GM12878 (cell line): ENCODE measurements around the gene CREBBP. TPM values are rescaled to one million over a fixed set of nuclear protein-coding genes. Genes with fewer than 3 reads are reported as not detected.

Source experiments
- ATAC-seq: fragments of 200-7000 bp; cut with Tn5 transposase; 3 replicates; pipeline ENCODE4 v1.9.1; 2020; ENCODE audit warnings: mild to moderate bottlenecking, moderate library complexity
- BruUV-seq: library from RNA; stranded (reverse); fragments of 400-500 nt; replicated peaks from 2 replicates; lab custom pipeline; 2021; lab: Mats Ljungman, UMichigan
- CTCF ChIA-PET: fragments of 300-600 bp; sonication (Branson Sonifier 250); formaldehyde crosslinking; extraction: SDS; loops from one replicate; lab custom pipeline; 2021; ENCODE audit warnings: inconsistent platforms; lab: Yijun Ruan, JAX
- POLR2A ChIA-PET: fragments of 350-600 bp; formaldehyde crosslinking; extraction: SDS; loops from one replicate; lab custom pipeline; 2021; ENCODE audit warnings: inconsistent platforms; lab: Charles Lee
- RAD21 ChIA-PET: fragments of 300-600 bp; sonication (Branson Sonifier 250); formaldehyde crosslinking; loops from one replicate; lab custom pipeline; 2023; ENCODE audit warnings: antibody characterized with exemption; ENCODE audit not compliant: unreplicated experiment; lab: Charles Lee
- SMC1A ChIA-PET: fragments of 300-600 bp; sonication (Branson Sonifier 250); formaldehyde crosslinking; loops from one replicate; lab custom pipeline; 2023; ENCODE audit not compliant: unreplicated experiment, uncharacterized antibody; lab: Charles Lee
- DNase-seq: peaks from one replicate; pipeline ENCODE4 v3.0.0-alpha.2; 2011; ENCODE audit warnings: low read depth, low spot score
- FAIRE-seq: peaks from 3 replicates; lab custom pipeline; 2011; peaks lifted over from hg19 to GRCh38; lab: Jason Lieb, UNC
- H2AFZ ChIP-seq: 2 replicates; pipeline ENCODE4 v1.6.0; 2011; ENCODE audit warnings: low read depth, low read length, control low read depth; ENCODE audit not compliant: control insufficient read depth
- H3K27ac ChIP-seq: 2 replicates; pipeline ENCODE4 v1.5.1; 2011; ENCODE audit warnings: control low read depth; ENCODE audit not compliant: control insufficient read depth, insufficient read depth
- H3K27me3 ChIP-seq, 2 experiments: replicated peaks in 1 of 2; 2 replicates each; pipeline versions ENCODE4 v1.6.0 to v1.6.1; 2011; ENCODE audit warnings: low read length in 1 of 2; ENCODE audit not compliant: control insufficient read depth in 2 of 2, insufficient read depth in 2 of 2
- H3K36me3 ChIP-seq, 2 experiments: 2 replicates each; pipeline ENCODE4 v1.5.1; 2011; ENCODE audit warnings: low read length in 1 of 2; ENCODE audit not compliant: control insufficient read depth in 2 of 2, insufficient read depth in 2 of 2
- H3K4me1 ChIP-seq: 2 replicates; pipeline ENCODE4 v1.6.1; 2011; ENCODE audit warnings: mild to moderate bottlenecking, low read length, moderate library complexity, mixed read lengths; ENCODE audit not compliant: control insufficient read depth, insufficient read depth
- H3K4me2 ChIP-seq: 2 replicates; pipeline ENCODE4 v1.6.0; 2011; ENCODE audit warnings: control low read depth; ENCODE audit not compliant: control insufficient read depth, insufficient read depth
- H3K4me3 ChIP-seq: fragments of 200-600 bp; sonication (generic); 2 replicates; pipeline ENCODE4 v1.5.1; 2016
- H3K79me2 ChIP-seq: 2 replicates; pipeline ENCODE4 v1.6.0; 2011; ENCODE audit warnings: low read length; ENCODE audit not compliant: control insufficient read depth, insufficient read depth
- H3K9ac ChIP-seq: 2 replicates; pipeline ENCODE4 v1.8.0; 2011; ENCODE audit warnings: low read length, control low read depth, mixed read lengths; ENCODE audit not compliant: control insufficient read depth, insufficient read depth
- H3K9me3 ChIP-seq: replicated peaks from 3 replicates; pipeline ENCODE4 v1.5.1; 2011; ENCODE audit warnings: mild to moderate bottlenecking, low read length; ENCODE audit not compliant: control insufficient read depth, insufficient read depth
- H4K20me1 ChIP-seq: 2 replicates; pipeline ENCODE4 v1.6.0; 2011; ENCODE audit not compliant: control insufficient read depth, insufficient read depth
- FOXM1 ChIP-seq: IDR thresholded peaks from 2 replicates; pipeline ENCODE4 v1.6.1; 2012; ENCODE audit warnings: low read depth, mild to moderate bottlenecking, inconsistent platforms, low read length, moderate library complexity
- NFYA ChIP-seq: IDR thresholded peaks from 2 replicates; pipeline ENCODE4 v1.6.1; 2011; ENCODE audit warnings: low read depth, mild to moderate bottlenecking, low read length, improper control_type of control experiment, borderline replicate concordance
- PKNOX1 ChIP-seq: fragments of 450-650 bp; IDR thresholded peaks from 2 replicates; pipeline ENCODE4 v1.6.1; 2016; ENCODE audit warnings: mild to moderate bottlenecking
- SMARCA5 ChIP-seq: fragments of 450-650 bp; IDR thresholded peaks from 2 replicates; pipeline ENCODE4 v1.6.1; 2017; ENCODE audit warnings: mild to moderate bottlenecking
- SMC3 ChIP-seq: IDR thresholded peaks from 2 replicates; pipeline ENCODE4 v1.6.1; 2011; ENCODE audit warnings: low read length, improper control_type of control experiment, borderline replicate concordance
- TCF3 ChIP-seq: IDR thresholded peaks from 2 replicates; pipeline ENCODE4 v1.6.1; 2012; ENCODE audit warnings: low read depth, mild to moderate bottlenecking, low read length, borderline replicate concordance; ENCODE audit not compliant: insufficient read depth
- WGBS: methylation state at CpG from one replicate; pipeline ENCODE4 v1.1.6; 2016; ENCODE audit warnings: low lambda C conversion rate; ENCODE audit not compliant: insufficient replicate concordance, insufficient coverage; ENCODE audit errors: missing lambda C conversion rate; 5-methylcytosine and 5-hydroxymethylcytosine counted together
- in situ Hi-C: fragments of 300-500 bp; cut with MboI; formaldehyde crosslinking; loops from 9 replicates; pipeline ENCODE4 v1.14.3; 2018; ENCODE audit warnings: mixed read lengths
- intact Hi-C: fragments of 100-400 bp; cut with micrococcal nuclease; formaldehyde crosslinking; loops from one replicate; pipeline ENCODE4 v1.14.2; 2022; ENCODE audit not compliant: unreplicated experiment
- polyA plus RNA-seq, 11 experiments: library from polyadenylated mRNA; depleted of rRNA in 4 of 11; unstranded in 6 of 11; stranded (reverse) in 5 of 11; fragments of >200 nt; fragmentation: Nextera tagmentation in 4 of 11; fragmentation: Illumina TruSeq in 1 of 11; extraction: Ambion mirVana in 4 of 11; extraction: Trizol in 1 of 11; gene quantifications; 1 replicate in 1 of 11; 2 replicates in 10 of 11; pipeline versions ENCODE4 v1.2.1 to v1.2.3, GENCODE V29; 2011 to 2016; ENCODE audit warnings: inconsistent platforms in 2 of 11, missing spikeins in 2 of 11, low read depth in 1 of 11
- total RNA-seq, 4 experiments: library from RNA; depleted of rRNA in 3 of 4; stranded (reverse); fragments of >200 nt in 3 of 4; fragmentation: Illumina TruSeq in 1 of 4; extraction: Trizol in 1 of 4; gene quantifications; 2 replicates each; pipeline versions ENCODE4 v1.2.1 to v1.2.3, GENCODE V29; 2013 to 2021

Gene CREBBP
- total and polyA plus RNA-seq, 10 of the 15 experiments (the other 5 are each of a cell fraction or from before 2014, with no cell fraction given), result 3.4 to 32.7 (median 7.9) TPM

GRCh38 chr16:3694051-3694450 lies 186.5 kb downstream of the CREBBP start:
- in situ Hi-C loops, result loop anchor here (5.0 kb wide), 1 partner anchor 183 kb away; no protein-coding TSS in a partner anchor
- SMC1A ChIA-PET, result no interaction called here
- 100% methylated on average over 9 of the region's 9 CpGs for WGBS
- FAIRE-seq, result no peak
- TF ChIP-seq NFYA (no peak), SMC3 (no peak), FOXM1 (no peak), PKNOX1 (no peak), TCF3 (no peak), SMARCA5 (no peak)
- TF ChIP-seq, all 136 proteins: peak for 0
- intact Hi-C loops, result loop anchor here (5.0 kb wide), 1 partner anchor 558 kb away; no protein-coding TSS in a partner anchor
- H3K36me3 ChIP-seq, result peaks cover 0 to 5% of the 10 kb centered on the region in 2 experiments; a peak in 3 of 4 replicates
- BruUV-seq, result no TSS peak
- no peaks in the 10 kb centered on the region for H4K20me1 ChIP-seq
- H3K4me3 ChIP-seq, result no peak overlapping the region
- ChIA-PET POLR2A (no interaction called here), RAD21 (no interaction called here), CTCF (interaction anchor here (0.6 kb wide), 1 partner anchor 127 kb away, joined by 3 read pairs; no protein-coding TSS in a partner anchor)
- H3K27me3 ChIP-seq, result no peaks in the 10 kb centered on the region
- no peak overlapping the region for H2AFZ ChIP-seq
- ATAC-seq, result no peak
- DNase-seq, result no peak
- H3K4me1 ChIP-seq, result peaks cover 13% of the 10 kb centered on the region
- H3K4me2 ChIP-seq, result no peak overlapping the region
- no peak overlapping the region for H3K27ac ChIP-seq
- peaks cover 6% of the 10 kb centered on the region for H3K79me2 ChIP-seq
- H3K9ac ChIP-seq, result no peak overlapping the region
- H3K9me3 ChIP-seq, result no peaks in the 10 kb centered on the region
